Embryonic facial prominence (tissue), 1 donor: Measurements from ENCODE around the gene MCOLN2.
"Not testable (repeated sequence)": the region's sequence is repeated elsewhere in the genome, so short reads cannot be mapped to it uniquely, and the experiment has no call there.

Experiments used
- DNase-seq: peaks from one replicate; pipeline ENCODE4 v3.0.0-alpha.2; 2016; ENCODE audit errors: extremely low spot score

MCOLN2 gene

GRCh38 chr1:84996846-84997666, at the start of gene MCOLN2:
Gene MCOLN2 (minus strand): TSS chr1:84997113. CDS start chr1:84996872, 241 bp downstream.
- DNase-seq, result no peak

DNA sequence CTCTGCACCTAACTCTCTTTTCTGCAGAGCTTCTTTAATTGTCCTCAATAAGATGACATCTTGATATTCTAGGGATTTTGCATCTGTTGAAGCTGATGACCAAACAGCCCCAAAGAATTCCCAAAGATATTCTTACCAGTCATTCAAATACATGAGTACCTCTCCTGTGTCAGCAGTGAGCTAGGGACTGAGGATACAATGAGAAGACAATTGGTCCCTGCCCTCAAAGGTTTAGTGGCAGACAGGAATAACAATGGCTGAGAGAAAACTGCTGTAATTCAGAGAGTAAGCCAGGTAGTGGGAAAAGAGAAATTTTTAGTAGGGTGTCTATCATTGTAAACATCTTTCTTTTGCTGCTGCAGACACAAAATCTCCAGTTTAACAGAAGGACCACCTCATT, 45.5 kb upstream of the MCOLN2 start:
- no peak for DNase-seq

GRCh38 chr1:85041793-85042192, 44.9 kb upstream of the MCOLN2 start:
- DNase-seq, result no peak

GRCh38 chr1:85033221-85033620, 36.3 kb upstream of the MCOLN2 start:
- no peak for DNase-seq

GRCh38 chr1:85030536-85030935, 33.6 kb upstream of the MCOLN2 start:
- DNase-seq, result no peak

- DNase-seq, result no peak
These were observed 31.2 kb upstream of the MCOLN2 start for GRCh38 chr1:85028151-85028550.

DNA sequence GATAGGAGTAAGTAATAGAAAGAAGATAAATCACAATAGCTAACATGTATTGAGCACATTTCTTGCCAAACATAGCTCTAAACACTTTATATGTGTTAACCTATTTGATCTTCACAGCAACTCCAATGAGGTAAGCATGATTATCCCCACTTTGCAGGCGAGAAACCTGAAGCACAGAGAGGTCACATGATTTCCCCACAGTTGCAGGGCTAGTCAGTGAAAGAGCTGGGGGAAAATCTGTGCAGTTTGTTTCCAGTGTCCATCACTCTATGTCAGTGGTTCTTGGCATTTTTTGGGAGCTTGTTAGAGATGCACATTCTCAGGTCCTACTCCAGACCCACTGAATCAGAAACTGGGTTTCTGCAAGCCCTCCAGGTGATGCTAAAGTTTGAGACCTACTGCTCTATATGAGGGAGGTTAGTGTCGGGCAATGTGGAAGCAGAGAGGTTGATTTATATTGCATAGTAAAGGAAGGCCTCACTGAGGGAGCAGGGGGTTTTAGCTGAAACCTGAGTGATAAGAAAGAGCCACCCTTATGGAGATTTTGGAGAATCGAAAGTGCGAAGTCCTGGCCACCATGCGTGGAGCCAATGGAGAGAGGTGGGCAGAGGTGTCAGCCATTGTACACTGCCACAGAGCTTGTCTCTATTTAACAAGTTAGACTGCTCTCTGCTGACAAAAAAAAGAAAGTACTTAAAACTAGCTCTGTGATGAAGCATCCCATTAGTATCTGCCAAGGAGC, 30.5 kb upstream of the MCOLN2 start:
- DNase-seq, result no peak

GRCh38 chr1:85025940-85026339, 29.0 kb upstream of the MCOLN2 start:
- DNase-seq, result no peak

GRCh38 chr1:85024736-85025135, 27.8 kb upstream of the MCOLN2 start:
- no peak for DNase-seq

- no peak for DNase-seq
These were observed 25.8 kb upstream of the MCOLN2 start for GRCh38 chr1:85022700-85023099.

- DNase-seq, result no peak
These were observed 23.1 kb upstream of the MCOLN2 start for GRCh38 chr1:85019994-85020393.

GRCh38 chr1:85015826-85016225, 18.9 kb upstream of the MCOLN2 start:
- no peak for DNase-seq

DNA sequence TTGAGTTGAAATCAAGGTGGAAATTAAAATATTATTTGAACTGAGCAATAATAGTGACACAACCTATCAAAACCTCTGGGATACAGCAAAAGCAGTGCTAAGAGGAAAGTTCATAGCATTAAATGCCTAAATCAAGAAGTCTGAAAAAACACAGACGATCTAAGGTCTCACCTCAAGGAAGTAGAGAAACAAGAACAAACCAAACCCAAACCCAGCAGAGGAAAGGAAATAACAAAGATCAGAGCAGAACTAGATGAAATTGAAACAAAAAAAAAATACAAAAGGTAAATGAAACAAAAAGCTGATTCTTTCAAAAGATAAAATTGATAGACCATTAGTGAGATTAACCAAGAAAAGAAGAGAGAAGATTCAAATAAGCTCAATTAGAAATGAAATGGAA, 8.7 kb upstream of the MCOLN2 start:
- DNase-seq, result not testable (repeated sequence)

DNA sequence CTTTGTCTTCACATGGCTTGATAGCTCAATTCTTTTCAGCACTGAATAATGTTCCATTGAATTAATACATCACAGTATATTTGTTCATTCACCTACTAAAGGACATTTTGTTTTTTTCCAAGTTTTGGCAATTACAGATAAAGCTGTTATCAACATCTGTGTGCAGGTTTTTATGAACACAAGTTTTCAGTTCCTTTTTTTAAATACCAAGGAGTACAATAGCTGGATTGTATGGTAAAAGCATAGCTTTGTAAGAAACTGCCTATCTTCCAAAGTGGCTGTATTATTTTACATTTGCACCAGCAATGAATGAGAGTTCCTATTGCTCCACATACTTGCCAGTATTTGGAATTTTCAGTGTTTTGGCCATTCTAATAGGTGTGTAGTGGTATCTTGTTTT, 4.8 kb upstream of the MCOLN2 start:
- DNase-seq, result no peak

GRCh38 chr1:84998642-84999280, 1.8 kb upstream of the MCOLN2 start:
- no peak for DNase-seq

DNA sequence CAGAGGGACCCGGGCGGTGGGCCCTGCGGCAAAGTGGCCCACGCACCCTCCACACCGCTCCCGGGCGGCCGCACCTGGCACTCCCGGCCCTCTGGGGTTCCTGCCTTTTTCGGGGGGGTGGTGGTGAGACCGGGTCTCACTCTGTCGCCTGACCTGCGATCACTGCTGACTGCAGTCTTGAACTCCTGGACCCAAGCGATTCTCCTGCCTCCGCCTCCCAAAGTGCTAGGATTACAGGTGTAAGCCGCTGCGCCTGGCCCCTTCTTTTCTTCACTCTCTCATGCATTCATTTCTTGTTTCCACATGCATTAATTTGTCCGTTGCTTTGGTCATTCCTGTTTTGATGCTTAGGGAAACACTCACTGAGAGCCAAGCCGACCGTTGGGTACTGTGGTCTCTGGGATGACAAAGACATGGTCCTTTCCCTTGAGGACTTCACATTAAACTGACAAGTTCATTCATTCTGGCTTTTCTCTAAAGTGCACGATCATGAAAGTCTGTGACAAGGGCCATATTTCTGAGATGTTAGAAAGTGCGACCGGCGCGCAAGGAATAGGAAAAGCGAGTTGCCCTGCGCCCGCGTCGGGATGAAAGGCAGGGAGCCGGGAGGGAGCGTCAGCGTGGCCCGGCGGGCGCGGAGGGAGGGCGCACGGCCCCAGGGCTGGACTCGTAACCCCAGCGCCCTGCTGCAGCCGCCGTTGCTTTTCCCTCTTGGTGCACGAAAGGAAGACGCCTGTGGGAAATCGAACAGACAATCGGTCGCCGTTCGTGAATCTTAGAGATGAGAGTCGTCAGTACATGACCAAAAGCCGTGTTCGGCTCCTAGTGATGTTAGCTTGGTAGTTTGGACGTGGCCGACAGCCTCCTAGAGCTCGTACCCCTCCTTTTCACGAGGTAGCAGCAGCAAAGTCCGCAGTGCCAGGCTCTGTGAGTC, 1.0 kb upstream of the MCOLN2 start:
- DNase-seq, result no peak

DNA sequence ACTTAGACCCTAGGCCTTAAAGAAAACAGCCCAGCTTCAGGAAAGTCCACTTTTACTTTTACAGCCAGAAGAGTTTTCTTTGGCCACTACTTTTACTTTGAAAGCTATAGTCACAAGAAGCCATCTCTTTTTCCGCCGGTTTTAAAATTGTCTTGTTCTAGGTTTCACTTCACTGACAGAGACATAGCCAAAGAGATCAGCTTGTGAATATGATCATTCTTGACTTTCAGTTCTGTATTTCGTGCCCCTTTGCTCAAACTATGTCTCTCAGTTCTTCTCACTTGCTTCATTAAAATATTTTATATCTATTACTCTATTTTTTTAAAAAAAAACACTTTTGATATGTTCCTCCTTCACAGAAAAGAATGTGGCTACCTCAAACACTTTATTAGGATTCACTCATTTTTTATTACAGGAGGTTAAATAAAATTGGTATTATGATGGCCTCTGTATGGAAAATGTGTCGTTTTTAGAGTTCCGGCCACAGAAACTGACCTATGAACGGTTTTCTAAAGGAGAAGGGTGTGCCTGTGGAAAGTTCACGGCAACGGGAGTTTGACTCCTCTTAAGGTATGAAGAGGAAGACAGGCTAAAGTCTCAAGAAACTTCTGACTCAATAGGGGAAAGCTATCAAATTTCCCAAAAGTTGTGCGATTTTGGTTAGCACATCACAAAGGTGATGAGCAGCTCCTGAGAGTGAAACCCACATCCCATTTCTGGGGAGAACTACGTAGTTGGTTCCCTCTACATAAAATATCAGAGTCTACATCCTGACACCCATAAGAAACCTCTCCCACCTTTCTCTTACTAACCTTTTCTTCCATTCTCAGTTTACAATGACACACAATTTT, 1.2 kb downstream of the MCOLN2 start:
- DNase-seq, result no peak

GRCh38 chr1:84991097-84991920, 5.6 kb downstream of the MCOLN2 start:
- DNase-seq, result no peak

DNA sequence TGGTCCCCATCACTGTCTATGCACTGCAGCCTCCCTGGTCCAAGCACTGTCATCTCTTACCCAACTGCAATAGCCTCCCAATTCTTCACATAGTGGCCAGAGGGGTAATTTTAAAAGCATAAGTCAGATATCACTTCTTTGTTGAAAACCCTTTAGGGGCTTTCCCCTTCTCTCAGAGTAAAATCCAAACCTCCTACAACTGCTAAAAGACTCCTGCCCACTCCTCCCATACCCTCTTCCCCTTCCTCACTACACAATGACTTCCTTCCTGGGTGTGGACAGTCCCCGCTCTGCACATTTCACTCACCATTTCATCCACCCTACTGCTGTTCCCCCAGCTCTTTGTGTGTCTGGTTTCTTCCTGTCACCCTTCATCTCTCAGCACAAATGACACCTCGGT, 8.3 kb downstream of the MCOLN2 start:
- no peak for DNase-seq

GRCh38 chr1:84986561-84986960, 10.4 kb downstream of the MCOLN2 start:
- DNase-seq, result not testable (repeated sequence)
